Measurements from ENCODE around the gene SOX5.
"Not testable (repeated sequence)": the region's sequence is repeated elsewhere in the genome, so short reads cannot be mapped to it uniquely, and the experiment has no call there.

The SOX5 gene

GRCh38 chr12:23753628-23754365 is 195.7 kb downstream of the SOX5 start:
- DNase-seq (ENCODE audit: low read depth), result no peak

DNA sequence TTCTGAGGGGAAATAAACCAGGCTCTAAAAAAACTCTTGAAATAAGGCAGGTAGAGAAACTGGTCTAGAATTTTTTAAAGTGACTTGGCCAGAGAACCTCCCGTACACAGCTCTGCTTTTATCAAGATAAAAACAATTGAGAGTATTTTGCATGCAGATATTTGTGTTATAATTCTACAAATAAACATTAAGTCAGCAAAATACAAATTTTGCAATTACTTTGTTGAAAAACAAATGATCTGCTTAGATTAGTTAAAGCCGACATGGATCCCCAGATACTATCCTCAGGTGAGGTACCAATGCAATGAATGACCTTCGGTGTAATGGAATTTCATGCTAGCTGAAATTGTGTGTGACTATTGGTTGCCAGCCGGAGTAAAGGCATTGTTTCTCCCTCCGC is 197.2 kb downstream of the SOX5 start:
- DNase-seq (ENCODE audit: low read depth), result no peak

DNA sequence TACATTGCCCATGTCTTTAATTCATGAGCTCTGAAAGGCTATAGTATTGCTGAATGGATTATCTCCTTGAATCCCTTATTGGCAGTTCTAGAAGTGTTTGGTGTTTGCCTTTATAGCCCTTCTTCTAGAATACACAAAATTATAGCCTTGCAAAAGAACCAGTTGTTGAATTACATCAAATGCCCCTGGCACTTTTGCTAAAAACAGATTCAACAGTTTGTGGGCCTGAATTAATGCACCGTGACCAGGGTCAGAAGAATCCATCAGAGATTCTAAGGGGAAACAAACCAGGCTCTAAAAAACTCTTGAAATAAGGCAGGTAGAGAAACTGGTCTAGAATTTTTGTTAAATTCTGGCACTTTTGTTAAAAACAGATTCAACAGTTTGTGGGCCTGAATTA is 197.8 kb downstream of the SOX5 start:
- DNase-seq (ENCODE audit: low read depth), result no peak

DNA sequence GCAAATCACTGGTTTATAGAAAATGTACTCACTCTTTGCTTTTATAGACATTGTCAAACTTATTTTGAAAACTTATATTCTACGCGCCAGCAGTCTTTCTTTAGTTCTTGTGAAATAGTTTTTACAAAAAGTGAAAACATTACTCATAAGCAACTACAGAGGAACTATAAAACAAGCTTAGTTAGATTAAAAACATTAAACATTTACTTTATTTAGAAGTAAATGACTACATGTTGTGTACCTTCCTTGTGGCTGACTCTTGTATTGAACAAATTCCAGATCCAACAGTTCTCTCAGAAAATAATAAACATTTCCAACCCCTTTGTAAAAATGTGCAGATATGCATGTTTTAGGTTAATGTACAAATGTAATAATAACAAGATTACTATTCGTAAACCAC is 198.5 kb downstream of the SOX5 start:
- no peak for DNase-seq (ENCODE audit: low read depth)

DNA sequence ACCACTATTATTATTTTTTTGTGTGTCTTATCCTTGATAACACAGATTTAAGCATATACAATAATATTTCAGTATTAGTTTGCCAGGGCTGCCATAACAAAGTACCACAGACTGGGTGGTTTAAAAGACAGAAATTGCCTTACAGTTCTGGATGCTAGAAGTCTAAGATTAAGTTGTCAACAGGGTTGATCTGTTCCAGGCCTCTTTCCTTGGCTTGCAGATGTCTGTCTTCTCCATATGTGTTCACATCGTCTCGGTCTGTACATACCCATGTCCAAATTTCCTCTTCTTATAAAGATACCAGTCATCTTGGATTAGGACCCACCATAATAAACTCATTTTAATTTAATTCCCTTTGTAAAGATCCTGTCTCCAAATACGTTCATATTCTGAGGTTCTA is 204.8 kb downstream of the SOX5 start:
- DNase-seq (ENCODE audit: low read depth), result no peak

DNA sequence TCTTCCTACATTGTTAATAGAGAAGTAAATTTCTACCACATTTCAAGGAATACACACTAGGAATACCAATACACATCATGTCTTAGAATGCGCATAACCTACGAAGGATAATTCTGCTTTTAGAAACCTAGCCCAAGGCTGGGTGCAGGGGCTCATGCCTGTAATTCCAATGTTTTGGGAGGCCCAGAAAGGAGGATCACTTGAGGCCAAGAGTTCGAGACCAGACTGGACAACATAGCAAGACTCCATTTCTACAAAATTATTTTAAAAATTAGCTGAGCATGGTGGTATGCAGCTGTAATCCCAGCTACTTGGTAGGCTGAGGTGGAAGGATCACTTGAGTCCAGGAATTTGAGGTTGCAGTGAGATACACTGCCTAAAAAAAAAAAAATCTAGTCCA is 206.9 kb downstream of the SOX5 start:
- no peak for DNase-seq (ENCODE audit: low read depth)

- no peak for DNase-seq (ENCODE audit: low read depth)
Measured at GRCh38 chr12:23731493-23731892, 218.0 kb downstream of the SOX5 start.

GRCh38 chr12:23731035-23731434 is 218.4 kb downstream of the SOX5 start:
- DNase-seq (ENCODE audit: low read depth), result no peak

DNA sequence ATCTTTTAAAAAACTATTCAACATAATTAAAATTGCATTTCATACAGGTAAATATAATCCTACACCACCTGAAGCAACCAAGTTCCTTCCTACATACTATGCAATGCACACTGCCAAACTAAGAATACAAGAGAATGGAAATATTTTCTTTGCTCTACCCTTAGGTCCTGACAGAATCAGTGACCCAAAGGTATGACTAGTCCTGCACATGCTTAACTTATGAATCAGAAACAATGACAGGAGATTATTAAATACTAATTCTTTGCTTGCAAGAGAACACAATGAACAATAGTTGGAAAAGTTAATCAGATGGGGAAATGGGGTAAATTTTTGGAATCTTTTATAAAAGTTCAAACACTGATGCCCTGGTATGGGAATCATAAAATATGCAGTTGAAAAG is 220.1 kb downstream of the SOX5 start:
- no peak for DNase-seq (ENCODE audit: low read depth)

DNA sequence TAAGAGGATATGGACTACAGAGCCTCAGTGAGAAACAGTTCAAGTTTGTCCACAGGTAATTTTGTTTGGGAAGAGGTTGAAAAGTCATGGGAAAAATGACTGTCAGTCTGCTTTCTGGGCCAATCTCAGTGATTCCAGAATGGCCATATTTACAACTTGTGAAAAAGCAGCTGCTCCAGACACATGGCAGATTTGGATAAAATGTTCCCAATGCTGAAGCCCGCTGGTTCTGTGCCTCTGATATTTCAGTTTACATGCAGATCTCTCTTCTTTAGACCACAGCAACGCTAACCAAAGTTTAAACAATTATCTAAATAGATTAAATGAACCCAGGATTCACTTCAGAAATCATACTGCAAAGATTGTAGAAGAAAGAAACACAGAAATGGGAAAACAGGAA is 222.8 kb downstream of the SOX5 start:
- DNase-seq (ENCODE audit: low read depth), result no peak

- no peak for DNase-seq (ENCODE audit: low read depth)
Measured at GRCh38 chr12:23722655-23723054, 226.8 kb downstream of the SOX5 start.

GRCh38 chr12:23721268-23721667 is 228.2 kb downstream of the SOX5 start:
- no peak for DNase-seq (ENCODE audit: low read depth)

- no peak for DNase-seq (ENCODE audit: low read depth)
Measured at GRCh38 chr12:23719493-23719892, 230.0 kb downstream of the SOX5 start.

DNA sequence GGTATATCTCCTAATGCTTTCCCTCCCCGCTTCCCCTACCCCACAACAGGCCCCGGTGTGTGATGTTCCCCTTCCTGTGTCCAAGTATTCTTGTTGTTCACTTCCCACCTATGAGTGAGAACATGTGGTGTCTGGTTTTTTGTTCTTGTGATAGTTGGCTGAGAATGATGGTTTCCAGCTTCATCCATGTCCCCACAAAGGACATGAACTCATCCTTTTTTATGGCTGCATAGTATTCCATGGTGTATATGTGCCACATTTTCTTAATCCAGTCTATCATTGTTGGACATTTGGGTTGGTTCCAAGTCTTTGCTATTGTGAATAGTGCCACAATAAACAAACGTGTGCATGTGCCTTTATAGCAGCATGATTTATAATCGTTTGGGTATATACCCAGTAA is 239.1 kb downstream of the SOX5 start:
- DNase-seq (ENCODE audit: low read depth), result not testable (repeated sequence)

- no peak for DNase-seq (ENCODE audit: low read depth)
Measured at GRCh38 chr12:23708185-23708837, 241.2 kb downstream of the SOX5 start.

GRCh38 chr12:23707270-23707669 is 242.2 kb downstream of the SOX5 start:
- no peak for DNase-seq (ENCODE audit: low read depth)

DNA sequence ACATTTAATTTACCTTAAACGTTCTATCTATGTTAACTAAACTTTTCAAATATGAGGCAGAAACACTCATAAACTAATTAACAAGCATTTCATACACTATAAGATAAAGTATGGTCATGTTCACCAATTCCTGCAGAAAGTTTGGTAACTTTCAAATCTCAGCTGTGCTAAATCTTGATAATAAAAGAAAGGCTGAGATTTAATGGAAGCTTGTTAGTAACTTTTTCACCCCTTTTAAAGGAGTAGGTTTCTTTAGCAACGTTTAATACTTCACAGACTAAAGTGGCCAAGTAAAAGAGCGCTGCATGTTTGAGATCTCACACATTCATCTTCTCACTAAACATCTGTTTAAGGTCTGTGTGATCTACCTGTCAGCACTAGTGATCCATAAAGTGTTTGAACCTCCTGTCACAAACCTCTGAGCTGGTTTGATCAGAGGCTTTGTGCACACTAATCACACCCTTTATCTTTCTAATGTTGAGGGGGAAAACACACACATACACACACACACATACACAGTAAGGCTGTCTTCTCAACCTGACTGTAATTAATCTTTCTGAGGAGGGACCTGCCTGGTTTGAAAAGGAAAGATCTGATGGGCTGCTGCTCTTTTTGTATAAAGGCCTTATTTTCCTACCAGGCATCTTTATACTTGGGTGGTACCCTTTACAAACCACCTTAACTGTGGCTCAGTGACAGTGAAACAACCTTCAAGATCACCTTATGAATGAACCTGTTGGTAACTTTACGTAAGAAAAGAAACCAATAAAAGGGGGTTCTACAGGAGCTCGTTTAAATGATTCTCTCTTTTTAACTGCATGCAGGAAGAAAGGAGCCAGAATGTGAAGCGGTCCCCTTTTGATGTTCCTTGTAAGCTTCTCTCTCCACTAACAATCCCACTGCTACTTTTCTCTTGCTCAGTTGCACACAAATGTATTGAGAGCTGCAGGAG is 244.2 kb downstream of the SOX5 start:
- no peak for DNase-seq (ENCODE audit: low read depth)

DNA sequence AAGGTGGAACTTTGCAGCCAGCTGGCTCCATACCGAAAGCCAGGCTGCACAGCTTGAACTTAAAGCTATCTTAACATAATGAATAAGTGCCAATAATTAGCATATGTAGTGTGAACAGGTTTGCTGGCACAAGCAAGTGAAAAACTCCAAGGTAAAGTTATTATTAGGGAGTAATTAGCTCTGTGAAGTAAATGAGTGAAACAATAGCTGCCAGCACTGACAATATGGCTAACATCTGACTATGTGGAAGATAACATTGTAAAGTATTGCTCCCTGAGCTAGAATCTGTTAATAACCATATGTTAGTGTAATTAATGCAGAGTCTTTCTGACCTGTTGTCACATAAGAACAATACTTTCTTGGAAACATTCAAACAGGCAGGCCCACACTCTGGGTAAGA is 246.4 kb downstream of the SOX5 start:
- no peak for DNase-seq (ENCODE audit: low read depth)

DNA sequence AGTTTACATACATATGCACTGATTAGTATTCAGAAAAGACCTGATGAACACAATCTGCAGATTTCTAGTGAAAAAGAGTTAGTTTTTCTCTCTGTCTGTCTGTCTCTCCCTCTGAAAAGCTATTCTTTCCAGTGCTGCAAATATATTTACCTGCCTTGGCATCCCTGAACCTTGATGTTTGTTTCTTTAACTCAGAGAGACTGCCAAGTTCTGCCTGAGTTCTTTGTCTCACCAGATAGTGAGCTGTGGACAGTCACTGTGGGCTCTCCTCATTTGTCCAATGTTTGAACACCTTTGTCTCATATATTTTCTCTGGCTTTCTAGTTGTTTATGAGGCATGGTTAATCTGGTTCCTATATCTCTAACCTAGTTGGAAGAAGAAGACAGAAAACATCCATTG is 250.4 kb downstream of the SOX5 start:
- no peak for DNase-seq (ENCODE audit: low read depth)

DNA sequence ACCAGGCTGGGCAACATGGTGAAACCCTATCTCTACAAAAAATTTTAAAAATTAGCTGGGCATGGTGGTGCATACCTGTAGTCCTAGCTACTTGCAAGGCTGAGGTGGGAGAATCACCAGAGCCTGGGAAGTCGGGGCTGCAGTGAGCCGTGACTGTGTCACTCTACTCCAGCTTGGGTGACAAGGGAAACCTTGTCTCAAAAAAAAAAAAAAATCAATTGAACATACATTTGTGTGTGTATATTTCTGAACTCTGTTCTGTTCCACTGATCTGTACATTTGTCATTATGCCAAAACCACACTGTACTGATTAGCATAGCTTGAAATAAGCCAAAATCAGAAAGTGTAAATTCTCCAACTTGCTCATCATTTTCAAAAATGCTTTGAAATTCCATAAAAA is 254.6 kb downstream of the SOX5 start:
- no peak for DNase-seq (ENCODE audit: low read depth)

GRCh38 chr12:23694307-23694706 is 255.2 kb downstream of the SOX5 start:
- DNase-seq (ENCODE audit: low read depth), result no peak

GRCh38 chr12:23687947-23688346 is 261.5 kb downstream of the SOX5 start:
- no peak for DNase-seq (ENCODE audit: low read depth)

DNA sequence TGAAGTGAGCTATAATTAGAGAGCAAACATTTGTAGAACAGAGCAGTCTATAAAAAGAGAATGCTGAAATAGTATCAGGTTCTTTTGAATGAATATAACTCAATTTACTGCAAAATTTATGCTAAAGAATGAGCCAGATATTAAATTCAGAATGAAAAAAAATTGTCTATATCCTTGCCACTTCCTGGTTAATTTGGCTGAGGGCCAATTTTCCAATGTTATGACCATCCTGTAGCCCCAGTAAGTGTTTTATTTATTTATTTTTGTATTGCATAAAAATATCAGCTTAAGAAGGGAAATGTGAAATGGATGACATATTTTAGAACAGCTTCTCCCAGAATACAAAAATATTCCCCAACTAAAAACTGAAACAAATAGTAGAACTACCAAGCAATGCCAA is 263.4 kb downstream of the SOX5 start:
- no peak for DNase-seq (ENCODE audit: low read depth)
